ENCODE data around the gene WDR13. TPM values are rescaled to one million over a fixed set of nuclear protein-coding genes. Genes with fewer than 3 reads are reported as not detected.
A peak's percentile ranks its signal among the peaks of the same experiment; 100 is the strongest.
"Not testable (repeated sequence)": the region's sequence is repeated elsewhere in the genome, so short reads cannot be mapped to it uniquely, and the experiment has no call there.

Gene WDR13
- total RNA-seq, 2 experiments from 2014 or later: 37.6 to 43.7 TPM

DNA sequence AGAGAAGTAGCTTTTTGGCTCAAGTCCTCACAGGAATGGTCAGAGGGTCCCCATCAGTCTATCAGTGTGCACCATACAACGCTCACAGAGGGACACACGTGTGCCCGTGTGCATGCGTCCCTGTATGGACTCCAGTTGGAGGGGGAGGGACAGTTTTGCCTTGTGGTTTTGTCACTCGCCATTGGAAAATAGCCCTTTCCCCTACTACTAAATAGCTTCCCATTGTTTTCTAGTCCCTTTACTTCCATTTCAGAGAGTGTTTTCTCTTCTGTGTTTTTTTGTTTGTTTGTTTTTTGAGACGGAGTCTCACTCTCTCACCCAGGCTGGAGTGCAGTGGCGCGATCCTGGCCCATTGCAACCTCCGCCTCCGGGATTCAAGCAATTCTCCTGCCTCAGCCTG is 34.9 kb downstream of the WDR13 start:
- Mint-ChIP-seq H3K9me3 (ENCODE audit: insufficient read depth) (no peaks in the 10 kb centered on the region), H3K36me3 (ENCODE audit: low read depth) (no peaks in the 10 kb centered on the region), H3K4me1 (ENCODE audit: low read depth) (peaks cover 22% of the 10 kb centered on the region), H3K27ac (peak overlapping the region; percentile 57), H3K4me3 (no peak overlapping the region), H3K27me3 (ENCODE audit: low read depth) (no peaks in the 10 kb centered on the region)
- CTCF ChIA-PET: interaction anchor here (1.0 to 2.1 kb wide), 2 partner anchors 16 to 38 kb away, joined by 3 to 10 read pairs; no protein-coding TSS in a partner anchor
- POLR2A ChIA-PET: interaction anchor here (1.5 kb wide), 1 partner anchor 280 kb away, joined by 3 read pairs; no protein-coding TSS in a partner anchor
- DNase-seq (no peak), ATAC-seq (no peak)

DNA sequence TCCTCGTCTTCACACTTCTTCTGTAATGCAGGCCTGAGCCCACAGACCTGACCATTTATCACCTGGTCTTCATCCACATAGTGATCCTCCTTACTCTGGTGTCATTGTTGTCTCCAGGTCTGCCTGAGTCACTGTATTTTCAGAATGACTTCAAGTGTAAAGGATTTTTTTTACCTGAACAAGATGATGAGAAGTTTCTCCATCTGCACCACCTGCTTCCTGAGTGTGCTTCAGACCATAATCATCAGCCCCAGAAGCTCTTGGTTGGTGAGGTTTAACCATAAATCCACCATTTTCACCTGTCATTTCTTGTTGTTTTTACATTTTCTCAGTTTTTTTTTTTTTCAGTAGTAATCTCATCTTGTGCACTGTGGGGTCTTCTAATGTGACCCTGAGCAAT is 39.0 kb downstream of the WDR13 start:
- Mint-ChIP-seq H3K27me3 (ENCODE audit: low read depth) (no peaks in the 10 kb centered on the region), H3K4me1 (ENCODE audit: low read depth) (peaks cover 19% of the 10 kb centered on the region), H3K36me3 (ENCODE audit: low read depth) (no peaks in the 10 kb centered on the region), H3K27ac (no peak overlapping the region), H3K4me3 (no peak overlapping the region), H3K9me3 (ENCODE audit: insufficient read depth) (no peaks in the 10 kb centered on the region)
- POLR2A ChIA-PET: no interaction called here
- ATAC-seq (no peak), DNase-seq (no peak)
- CTCF ChIA-PET: no interaction called here

DNA sequence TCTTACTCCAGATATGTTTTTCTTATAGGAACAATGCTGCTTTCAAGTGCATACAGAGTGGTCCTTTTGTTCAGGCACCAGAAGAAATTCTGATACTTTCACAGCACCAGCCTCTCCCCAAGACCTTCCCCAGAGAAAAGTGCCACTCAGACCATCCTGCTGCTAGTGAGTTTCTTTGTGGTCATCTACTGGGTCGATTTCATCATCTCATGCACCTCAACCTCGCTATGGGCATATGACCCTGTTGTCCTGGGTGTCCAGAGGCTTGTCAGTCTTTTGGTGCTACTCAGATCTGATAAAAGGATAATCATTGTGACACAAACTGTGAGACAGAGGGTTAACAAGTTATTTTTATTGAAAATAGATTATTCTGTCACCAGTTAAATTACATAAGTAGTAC is 39.5 kb downstream of the WDR13 start:
- CTCF ChIA-PET: interaction anchor here (1.6 kb wide), 1 partner anchor 32 kb away, joined by 4 read pairs; no protein-coding TSS in a partner anchor
- DNase-seq (no peak), ATAC-seq (no peak)
- Mint-ChIP-seq H3K27ac (no peak overlapping the region), H3K36me3 (ENCODE audit: low read depth) (no peaks in the 10 kb centered on the region), H3K4me3 (no peak overlapping the region), H3K4me1 (ENCODE audit: low read depth) (peaks cover 15% of the 10 kb centered on the region), H3K9me3 (ENCODE audit: insufficient read depth) (no peaks in the 10 kb centered on the region), H3K27me3 (ENCODE audit: low read depth) (no peaks in the 10 kb centered on the region)
- POLR2A ChIA-PET: no interaction called here

DNA sequence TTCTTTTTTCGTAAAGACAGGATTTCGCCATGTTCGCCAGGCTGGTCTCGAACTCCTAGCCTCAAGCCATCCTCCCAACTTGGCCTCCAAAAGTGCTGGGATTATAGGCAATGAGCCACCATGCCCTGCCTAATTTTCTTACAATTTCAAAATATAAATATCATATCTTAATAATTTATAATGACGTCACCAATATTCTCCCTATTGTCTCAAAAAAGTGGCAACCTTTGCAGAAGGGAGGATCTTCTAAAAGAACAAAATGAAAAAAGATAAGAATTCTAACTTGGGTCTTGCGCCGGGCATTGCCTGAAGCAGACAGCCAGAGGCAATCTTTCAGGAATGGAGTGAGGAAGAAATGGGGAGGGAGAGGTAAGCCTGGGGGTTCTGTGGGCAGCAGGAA is 48.4 kb downstream of the WDR13 start:
- no peak for ATAC-seq
- Mint-ChIP-seq H3K36me3 (ENCODE audit: low read depth) (no peaks in the 10 kb centered on the region), H3K27ac (no peak overlapping the region), H3K9me3 (ENCODE audit: insufficient read depth) (no peaks in the 10 kb centered on the region), H3K4me3 (no peak overlapping the region), H3K27me3 (ENCODE audit: low read depth) (no peaks in the 10 kb centered on the region), H3K4me1 (ENCODE audit: low read depth) (peaks cover 2% of the 10 kb centered on the region)
- CTCF ChIA-PET: no interaction called here
- POLR2A ChIA-PET: no interaction called here
- no peak for DNase-seq

DNA sequence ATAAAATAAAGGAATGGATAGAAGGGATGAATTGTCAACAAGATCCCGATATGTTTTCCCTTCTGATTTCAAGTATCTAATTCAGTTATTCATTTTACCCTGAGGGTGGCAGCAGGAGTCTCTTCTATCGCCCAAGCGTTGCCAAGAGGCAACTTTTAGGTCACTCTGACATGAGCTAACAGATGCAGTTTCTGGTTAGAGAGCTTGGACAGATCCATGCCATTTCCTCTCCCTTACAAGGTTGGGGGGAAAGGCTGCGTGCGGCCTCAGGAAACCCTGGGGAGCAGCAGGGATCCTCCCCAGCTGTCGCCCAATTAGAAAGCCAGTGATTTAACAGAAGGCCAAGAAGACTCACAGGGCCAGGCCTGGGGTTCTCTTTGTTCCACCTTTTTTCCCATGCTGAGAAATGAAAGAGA is 51.1 kb downstream of the WDR13 start:
- POLR2A ChIA-PET: interaction anchor here (1.0 to 1.6 kb wide), 2 partner anchors 65 to 263 kb away, joined by 3 to 5 read pairs; partner anchors contain the start of gene SLC35A2
- no peaks in the 10 kb centered on the region for H3K9me3 Mint-ChIP-seq (ENCODE audit: insufficient read depth)
- ATAC-seq (peak; percentile 58), DNase-seq (peak; percentile 46)
- H3K27me3 Mint-ChIP-seq (ENCODE audit: low read depth): no peaks in the 10 kb centered on the region
- CTCF ChIA-PET: interaction anchor here (0.6 to 2.1 kb wide), 24 partner anchors 10 to 507 kb away, joined by 3 to 11 read pairs (median 4); partner anchors contain the start of genes HDAC6, PQBP1, TFE3 and TIMM17B
- peaks cover 5% of the 10 kb centered on the region for H3K4me1 Mint-ChIP-seq (ENCODE audit: low read depth)
- no peak overlapping the region for H3K4me3 Mint-ChIP-seq
- H3K27ac Mint-ChIP-seq: no peak overlapping the region
- no peaks in the 10 kb centered on the region for H3K36me3 Mint-ChIP-seq (ENCODE audit: low read depth)

DNA sequence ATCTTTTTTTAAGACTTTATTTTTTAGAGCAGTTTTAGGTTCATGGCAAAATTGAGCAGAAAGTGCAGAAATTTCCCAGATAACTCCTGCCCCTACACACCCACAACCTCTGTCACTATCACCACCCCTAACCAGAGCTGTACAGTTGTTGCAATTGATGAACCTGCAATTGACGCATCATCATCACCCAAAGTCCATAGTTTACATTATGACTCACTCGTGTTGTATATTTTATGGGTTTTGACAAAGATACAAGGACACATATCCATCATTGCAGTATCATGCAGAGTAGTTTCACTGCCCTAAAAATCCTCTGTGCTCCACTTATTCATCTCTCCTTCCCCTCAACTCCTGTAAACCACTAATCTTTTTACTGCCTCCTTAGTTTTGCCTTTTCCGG is 51.8 kb downstream of the WDR13 start:
- Mint-ChIP-seq H3K27ac (no peak overlapping the region), H3K9me3 (ENCODE audit: insufficient read depth) (no peaks in the 10 kb centered on the region), H3K4me1 (ENCODE audit: low read depth) (peaks cover 5% of the 10 kb centered on the region), H3K4me3 (no peak overlapping the region), H3K27me3 (ENCODE audit: low read depth) (no peaks in the 10 kb centered on the region), H3K36me3 (ENCODE audit: low read depth) (no peaks in the 10 kb centered on the region)
- POLR2A ChIA-PET: interaction anchor here (1.6 kb wide), 1 partner anchor 263 kb away, joined by 5 read pairs; the partner anchor contains the start of gene SLC35A2
- ATAC-seq (no peak), DNase-seq (no peak)
- CTCF ChIA-PET: interaction anchor here (0.9 to 1.8 kb wide), 10 partner anchors 10 to 297 kb away, joined by 3 to 10 read pairs (median 5); partner anchors contain the start of genes PQBP1, TIMM17B and WAS

DNA sequence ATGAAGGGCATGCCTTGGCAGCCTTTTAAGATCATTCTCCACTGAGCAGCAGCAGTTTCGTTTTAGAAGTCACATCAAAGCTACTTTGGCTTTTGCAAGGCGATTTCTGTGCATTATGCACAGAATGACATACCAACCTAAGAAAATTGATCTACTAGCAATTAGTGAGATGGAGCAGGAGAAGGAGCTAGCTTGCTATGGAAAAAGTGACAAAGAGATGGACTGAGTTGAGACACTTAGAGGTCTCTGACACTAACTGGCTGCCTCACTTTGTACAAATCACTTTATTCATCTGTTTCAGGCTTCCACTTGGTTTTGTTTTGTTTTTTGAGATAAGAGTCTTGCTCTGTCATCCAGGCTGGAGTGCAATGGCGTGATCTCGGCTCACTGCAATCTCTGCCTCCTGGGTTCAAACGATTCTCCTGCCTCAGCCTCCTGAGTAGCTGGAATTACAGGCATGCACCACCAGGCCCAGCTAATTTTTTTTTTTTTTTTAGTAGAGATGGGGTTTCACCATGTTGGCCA is 54.8 kb downstream of the WDR13 start:
- ATAC-seq, POLR2A ChIA-PET: not testable (repeated sequence)
- CTCF ChIA-PET: interaction anchor here (0.7 kb wide), 1 partner anchor 453 kb away, joined by 3 read pairs; no protein-coding TSS in a partner anchor

DNA sequence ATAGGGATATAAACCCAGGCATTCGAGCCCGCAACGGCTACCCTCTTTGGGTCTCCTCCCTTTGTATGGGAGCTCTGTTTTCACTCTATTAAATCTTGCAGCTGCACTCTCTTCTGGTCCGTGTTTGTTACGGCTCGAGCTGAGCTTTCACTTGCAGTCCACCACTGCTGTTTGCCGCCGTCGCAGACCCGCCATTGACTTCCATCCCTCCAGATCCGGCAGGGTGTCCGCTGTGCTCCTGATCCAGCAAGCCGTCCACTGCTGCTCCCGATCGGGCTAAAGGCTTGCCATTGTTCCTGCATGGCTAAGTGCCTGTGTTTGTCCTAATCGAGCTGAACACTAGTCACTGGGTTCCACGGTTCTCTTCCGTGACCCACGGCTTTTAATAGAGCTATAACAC is 57.5 kb downstream of the WDR13 start:
- CTCF ChIA-PET; H3K27me3 Mint-ChIP-seq (ENCODE audit: low read depth); DNase-seq; POLR2A ChIA-PET; H3K27ac Mint-ChIP-seq; H3K9me3 Mint-ChIP-seq (ENCODE audit: insufficient read depth); H3K4me1 Mint-ChIP-seq (ENCODE audit: low read depth); ATAC-seq; H3K4me3 Mint-ChIP-seq; H3K36me3 Mint-ChIP-seq (ENCODE audit: low read depth): not testable (repeated sequence)

More for the DNA sequence above, 54.8 kb downstream of the WDR13 start:
- not testable (repeated sequence) for H3K27me3 Mint-ChIP-seq (ENCODE audit: low read depth); H3K9me3 Mint-ChIP-seq (ENCODE audit: insufficient read depth); DNase-seq; H3K36me3 Mint-ChIP-seq (ENCODE audit: low read depth); H3K4me3 Mint-ChIP-seq; H3K27ac Mint-ChIP-seq; H3K4me1 Mint-ChIP-seq (ENCODE audit: low read depth)

Other genes starting within 250 kb of the WDR13 start
- gene SSX3, start 240.8 kb upstream of the WDR13 start, total RNA-seq: not detected
- not detected for gene SSX4, start 214.0 kb upstream of the WDR13 start, total RNA-seq
- not detected for gene SSX4B, start 185.5 kb upstream of the WDR13 start, total RNA-seq
- 10 to 100 TPM; 86.0 to 88.0 TPM for gene SLC38A5, start 127.2 kb upstream of the WDR13 start, total RNA-seq
- 10 to 100 TPM; 64.9 to 72.0 TPM for gene FTSJ1, start 121.3 kb upstream of the WDR13 start, total RNA-seq
- 10 to 100 TPM; 19.4 to 22.7 TPM for gene PORCN, start 88.5 kb upstream of the WDR13 start, total RNA-seq
- 100 to 1,000 TPM; 338 to 344 TPM for gene EBP, start 75.7 kb upstream of the WDR13 start, total RNA-seq
- 10 to 100 TPM; 16.2 to 16.7 TPM for gene TBC1D25, start 57.8 kb upstream of the WDR13 start, total RNA-seq
- 100 to 1,000 TPM; 266 to 278 TPM for gene RBM3, start 23.0 kb upstream of the WDR13 start, total RNA-seq
- 100 to 1,000 TPM; 134 to 164 TPM for gene WAS, start 86.3 kb downstream of the WDR13 start, total RNA-seq
- 10 to 100 TPM; 33.2 to 35.3 TPM for gene SUV39H1, start 99.2 kb downstream of the WDR13 start, total RNA-seq
- gene GLOD5, start 164.3 kb downstream of the WDR13 start, total RNA-seq: not detected
- not detected for gene GATA1, start 189.1 kb downstream of the WDR13 start, total RNA-seq
- 10 to 100 TPM; 77.3 to 88.9 TPM for gene HDAC6, start 204.6 kb downstream of the WDR13 start, total RNA-seq
- not detected for gene ERAS, start 229.0 kb downstream of the WDR13 start, total RNA-seq
- gene PCSK1N, start 238.1 kb downstream of the WDR13 start, total RNA-seq: not detected

All from activated CD8-positive, alpha-beta T cell treated with anti-CD3 and anti-CD28 coated beads, Interleukin-2, amount 10 ng/mL, durations not matched to agents 7 days and 5 days (primary cell).